Karpas-422 (cell line): Measurements from ENCODE around the gene CCDC88B. TPM values are rescaled to one million over a fixed set of nuclear protein-coding genes. Genes with fewer than 3 reads are reported as not detected.

Source experiments
- DNase-seq: peaks from one replicate; pipeline ENCODE4 v3.0.0-alpha.2; 2015
- H2AFZ ChIP-seq: fragments of 200-600 bp; sonication (generic); 2 replicates; pipeline ENCODE4 v1.6.1; 2014; ENCODE audit warnings: antibody characterized with exemption, low read length, mixed read lengths
- H3K27ac ChIP-seq: fragments of 200-600 bp; sonication (generic); 2 replicates; pipeline ENCODE4 v1.5.1; 2014; ENCODE audit warnings: mild to moderate bottlenecking, low read length, moderate library complexity
- H3K27me3 ChIP-seq: fragments of 200-600 bp; sonication (generic); 2 replicates; pipeline ENCODE4 v1.6.1; 2014; ENCODE audit warnings: low read length, mixed read lengths
- H3K36me3 ChIP-seq: fragments of 200-600 bp; sonication (generic); 2 replicates; pipeline ENCODE4 v1.6.1; 2014; ENCODE audit warnings: low read length, mixed read lengths; ENCODE audit not compliant: insufficient read depth
- H3K4me1 ChIP-seq: fragments of 200-600 bp; sonication (generic); 2 replicates; pipeline ENCODE4 v1.6.1; 2014; ENCODE audit warnings: mild to moderate bottlenecking, low read length, mixed read lengths
- H3K4me2 ChIP-seq: fragments of 200-600 bp; sonication (generic); 2 replicates; pipeline ENCODE4 v1.6.1; 2014; ENCODE audit warnings: low read length, low read depth, mild to moderate bottlenecking; ENCODE audit not compliant: poor library complexity, severe bottlenecking
- H3K4me3 ChIP-seq: fragments of 200-600 bp; sonication (generic); 2 replicates; pipeline ENCODE4 v1.5.1; 2014; ENCODE audit warnings: mild to moderate bottlenecking, antibody characterized with exemption, low read length, mixed read lengths
- H3K79me2 ChIP-seq: fragments of 200-600 bp; sonication (generic); 2 replicates; pipeline ENCODE4 v1.6.1; 2014; ENCODE audit warnings: mild to moderate bottlenecking, low read length, mixed read lengths
- H3K9ac ChIP-seq: fragments of 200-600 bp; sonication (generic); 2 replicates; pipeline ENCODE4 v1.6.0; 2014; ENCODE audit warnings: low read length
- H3K9me2 ChIP-seq: fragments of 200-600 bp; sonication (generic), shearing (Covaris generic); replicated peaks from 2 replicates; pipeline ENCODE4 v1.6.0; 2014; ENCODE audit warnings: mild to moderate bottlenecking, low read length, moderate library complexity; ENCODE audit not compliant: insufficient read depth
- H3K9me3 ChIP-seq: fragments of 300-700, 200-600 bp; sonication (generic); 2 replicates; pipeline ENCODE4 v1.6.1; 2014; ENCODE audit warnings: low read length, mixed read lengths
- H4K20me1 ChIP-seq: fragments of 200-600 bp; sonication (generic); 2 replicates; pipeline ENCODE4 v1.6.1; 2014; ENCODE audit warnings: mild to moderate bottlenecking, antibody characterized with exemption, low read length, low read depth; ENCODE audit not compliant: insufficient read depth
- total RNA-seq: library from RNA; depleted of rRNA; stranded (reverse); fragments of >200 nt; shearing (Covaris generic); gene quantifications from 2 replicates; pipeline ENCODE4 v1.2.3, GENCODE V29; 2014; ENCODE audit warnings: low replicate concordance

CCDC88B gene
- total RNA-seq, 1 experiment from 2014 or later: 34.9 TPM

DNA sequence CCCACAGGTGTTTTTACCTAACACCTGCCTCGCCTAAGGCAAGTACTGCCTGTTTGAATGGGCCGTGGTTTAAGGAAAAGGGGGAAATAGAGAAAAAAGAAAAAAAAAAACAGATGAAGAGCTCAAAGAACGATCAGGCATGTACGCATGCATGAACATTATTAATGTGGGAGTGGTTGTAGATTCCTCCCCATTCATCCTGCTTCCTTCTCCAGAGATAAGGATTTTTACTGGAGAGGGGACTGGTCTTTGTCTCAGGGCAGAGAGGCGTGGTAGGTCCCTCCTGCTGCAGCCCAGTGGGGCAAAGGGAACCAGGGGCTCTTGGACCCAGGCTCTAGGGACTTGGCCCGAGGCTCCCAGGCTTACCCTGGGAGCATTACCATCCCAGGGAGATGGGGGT is 42.0 kb downstream of the CCDC88B start:
- Histone ChIP-seq H3K36me3 (no peaks in the 10 kb centered on the region), H3K4me3 (no peak overlapping the region), H3K27ac (no peak overlapping the region), H4K20me1 (no peaks in the 10 kb centered on the region), H3K9me2 (no peaks in the 10 kb centered on the region), H3K9ac (no peak overlapping the region), H3K9me3 (no peaks in the 10 kb centered on the region), H3K79me2 (no peaks in the 10 kb centered on the region), H3K4me1 (no peaks in the 10 kb centered on the region; the same call in 1 of the 2 replicates), H3K4me2 (no peak overlapping the region), H3K27me3 (no peaks in the 10 kb centered on the region), H2AFZ (no peak overlapping the region)
- no peak for DNase-seq

DNA sequence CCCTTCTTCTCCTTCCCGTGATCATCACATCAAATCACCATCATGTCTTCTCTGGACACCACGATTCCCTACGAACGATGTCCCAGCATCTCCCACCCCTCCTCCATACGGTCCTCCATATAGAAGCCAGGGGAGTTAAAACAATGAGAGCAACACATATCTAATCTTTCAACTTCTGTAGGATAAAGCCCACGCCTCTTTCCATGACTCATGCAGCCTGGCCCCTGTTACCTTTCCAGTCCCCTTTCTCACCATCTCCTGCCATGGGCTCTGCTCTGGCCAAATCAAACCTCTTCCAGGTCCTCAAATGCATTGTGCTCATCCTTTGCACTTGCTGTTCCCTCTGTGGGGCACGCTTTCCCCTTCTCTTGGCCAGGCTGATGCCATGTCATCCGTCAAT is 42.6 kb downstream of the CCDC88B start:
- Histone ChIP-seq H3K36me3 (no peaks in the 10 kb centered on the region), H3K4me3 (no peak overlapping the region), H3K27me3 (no peaks in the 10 kb centered on the region), H3K79me2 (no peaks in the 10 kb centered on the region), H2AFZ (no peak overlapping the region), H3K9me2 (no peaks in the 10 kb centered on the region), H4K20me1 (no peaks in the 10 kb centered on the region), H3K9me3 (no peaks in the 10 kb centered on the region), H3K9ac (no peak overlapping the region), H3K27ac (no peak overlapping the region), H3K4me1 (no peaks in the 10 kb centered on the region; the same call in 1 of the 2 replicates), H3K4me2 (no peak overlapping the region)
- no peak for DNase-seq

- Histone ChIP-seq H3K9me3 (no peaks in the 10 kb centered on the region), H3K36me3 (no peaks in the 10 kb centered on the region), H3K27ac (no peak overlapping the region), H3K9ac (no peak overlapping the region), H4K20me1 (no peaks in the 10 kb centered on the region), H3K4me1 (no peaks in the 10 kb centered on the region; the same call in 1 of the 2 replicates), H2AFZ (no peak overlapping the region), H3K9me2 (no peaks in the 10 kb centered on the region), H3K4me3 (no peak overlapping the region), H3K79me2 (no peaks in the 10 kb centered on the region), H3K4me2 (no peak overlapping the region), H3K27me3 (no peaks in the 10 kb centered on the region)
- no peak for DNase-seq
Measured at GRCh38 chr11:64383580-64383979, 43.6 kb downstream of the CCDC88B start.

DNA sequence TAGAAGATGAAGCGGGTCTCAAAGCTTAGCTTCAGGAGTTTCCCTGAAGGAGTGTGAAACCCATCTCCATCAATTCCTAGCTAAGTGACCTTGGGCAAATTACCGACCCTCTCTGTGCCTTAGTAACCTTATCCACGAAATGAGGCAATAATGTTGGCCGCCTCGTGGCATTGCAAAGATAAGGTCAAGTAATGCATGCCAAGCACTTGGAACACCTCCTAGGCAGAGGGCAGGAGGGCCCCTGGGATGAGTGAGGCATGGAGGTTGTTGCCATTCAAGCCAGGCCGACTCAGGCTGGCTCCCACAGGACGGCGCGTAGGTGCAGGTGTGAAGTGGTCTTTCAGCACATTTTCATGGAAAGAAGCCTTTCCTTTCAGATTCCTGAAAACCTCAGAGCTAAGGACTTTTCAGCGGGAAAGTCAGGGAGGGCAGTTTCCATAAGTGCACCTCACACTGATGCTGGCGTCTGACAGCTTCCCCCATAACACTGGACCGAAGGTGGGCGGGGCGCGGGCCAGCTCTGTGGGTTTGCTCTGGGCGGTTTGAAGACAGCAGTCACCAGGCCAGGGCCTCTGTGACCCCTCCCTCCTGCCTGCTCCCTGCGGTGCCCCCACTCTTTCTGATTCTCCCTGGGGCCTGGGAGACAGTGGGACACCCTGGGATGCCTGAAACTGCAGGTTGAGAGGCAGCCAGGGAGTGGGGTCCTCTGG is 44.2 kb downstream of the CCDC88B start:
- DNase-seq: no peak
- H3K9me3 ChIP-seq: no peaks in the 10 kb centered on the region
- no peaks in the 10 kb centered on the region for H4K20me1 ChIP-seq
- H3K27ac ChIP-seq: no peak overlapping the region
- H3K4me3 ChIP-seq: no peak overlapping the region
- H3K9me2 ChIP-seq: no peaks in the 10 kb centered on the region
- no peak overlapping the region for H3K9ac ChIP-seq
- H3K79me2 ChIP-seq: no peaks in the 10 kb centered on the region
- no peak overlapping the region for H3K4me2 ChIP-seq
- H3K36me3 ChIP-seq: no peaks in the 10 kb centered on the region
- H3K27me3 ChIP-seq: no peaks in the 10 kb centered on the region
- no peaks in the 10 kb centered on the region; the same call in 1 of the 2 replicates for H3K4me1 ChIP-seq
- H2AFZ ChIP-seq: no peak overlapping the region

DNA sequence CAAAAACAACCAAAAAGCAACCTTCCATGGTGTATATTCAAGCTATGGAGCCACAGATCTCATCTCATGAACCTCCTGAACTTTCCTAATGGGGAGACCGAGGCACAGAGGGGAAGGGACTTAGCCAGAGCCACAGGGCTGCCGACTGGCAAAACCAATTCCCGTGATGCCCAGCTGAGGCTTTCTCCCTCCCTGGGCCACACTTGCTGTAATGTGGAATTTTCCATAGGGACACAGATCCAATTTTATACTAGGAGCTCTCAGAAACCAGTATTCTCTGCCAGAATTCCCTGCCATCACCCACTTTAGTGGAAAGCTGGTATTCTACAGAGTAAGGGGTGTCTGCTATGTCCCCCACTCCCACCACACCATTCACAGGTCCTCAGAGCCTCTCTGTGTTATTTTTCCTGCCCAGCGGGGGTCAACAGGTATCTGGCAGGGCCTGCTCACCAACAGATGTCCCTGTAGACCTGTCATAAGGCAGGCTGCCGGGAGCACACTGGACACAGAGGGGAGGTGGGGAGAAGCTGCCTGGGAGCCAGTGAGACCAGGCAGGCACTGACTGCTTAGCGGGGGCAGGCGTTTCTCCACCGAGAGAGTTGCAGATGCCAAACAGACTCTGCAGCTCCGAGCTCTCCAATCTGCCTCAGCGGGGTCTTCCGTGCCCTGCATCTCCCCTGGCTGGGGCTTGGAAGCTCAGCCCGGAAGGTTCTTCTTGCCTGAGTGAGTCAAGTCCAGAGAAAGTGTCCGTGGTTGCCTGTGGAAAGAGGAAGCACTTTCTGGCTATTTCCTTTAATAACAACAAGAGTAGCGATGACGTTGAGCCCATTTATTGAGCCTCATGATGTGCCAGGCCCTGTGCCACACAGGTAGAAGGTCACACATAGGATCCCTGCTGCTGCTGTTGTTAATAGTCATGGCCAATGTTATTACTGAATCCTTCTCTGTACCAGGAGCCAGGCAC is 45.3 kb downstream of the CCDC88B start:
- Histone ChIP-seq H4K20me1 (no peaks in the 10 kb centered on the region), H3K79me2 (no peaks in the 10 kb centered on the region), H3K9ac (no peak overlapping the region), H3K9me3 (no peaks in the 10 kb centered on the region), H3K27me3 (no peaks in the 10 kb centered on the region), H3K36me3 (no peaks in the 10 kb centered on the region), H3K4me3 (no peak overlapping the region), H3K27ac (no peak overlapping the region), H3K4me1 (no peaks in the 10 kb centered on the region; the same call in 1 of the 2 replicates), H3K4me2 (no peak overlapping the region), H3K9me2 (no peaks in the 10 kb centered on the region), H2AFZ (no peak overlapping the region)
- DNase-seq: no peak

DNA sequence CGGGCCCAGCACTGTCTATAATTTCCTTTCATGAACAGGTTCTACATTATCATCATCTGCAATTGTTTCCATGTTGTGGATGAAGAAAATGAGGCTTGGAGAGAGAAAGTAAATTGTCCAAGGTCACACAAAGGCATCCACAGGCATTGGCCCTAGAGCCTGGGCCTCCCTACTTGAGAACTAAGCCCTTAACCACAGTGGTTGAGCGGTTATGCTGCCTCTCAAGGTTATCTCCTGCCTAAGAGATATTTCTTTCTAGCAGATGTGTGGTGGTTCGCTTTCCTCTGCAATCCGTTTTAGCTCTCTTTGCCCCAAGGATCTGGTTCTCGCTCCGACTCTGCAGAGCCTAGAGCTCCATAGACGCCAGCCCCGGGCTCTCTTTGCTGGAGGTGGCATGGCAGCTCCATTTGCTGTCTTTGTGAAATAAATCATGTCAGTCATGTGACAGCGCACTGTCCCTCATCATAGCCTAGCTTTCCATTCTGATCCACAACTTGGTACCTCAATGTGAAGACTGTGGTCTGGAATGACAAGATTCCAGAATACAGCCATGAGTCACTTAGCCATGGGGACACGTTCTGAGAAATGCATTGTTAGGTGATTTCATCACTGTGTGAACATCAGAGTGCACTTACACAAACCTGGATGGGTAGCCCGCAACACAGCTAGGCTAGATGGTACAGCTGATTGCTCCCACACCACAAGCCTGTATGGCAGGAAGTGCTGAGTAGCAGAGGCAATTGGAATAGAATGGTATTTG is 46.1 kb downstream of the CCDC88B start:
- Histone ChIP-seq H2AFZ (no peak overlapping the region), H3K4me1 (no peaks in the 10 kb centered on the region; the same call in 1 of the 2 replicates), H3K36me3 (no peaks in the 10 kb centered on the region), H3K27me3 (no peaks in the 10 kb centered on the region), H3K79me2 (no peaks in the 10 kb centered on the region), H3K9ac (no peak overlapping the region), H3K9me3 (no peaks in the 10 kb centered on the region), H3K27ac (no peak overlapping the region), H3K4me3 (no peak overlapping the region), H4K20me1 (no peaks in the 10 kb centered on the region), H3K4me2 (no peak overlapping the region), H3K9me2 (no peaks in the 10 kb centered on the region)
- DNase-seq: no peak

DNA sequence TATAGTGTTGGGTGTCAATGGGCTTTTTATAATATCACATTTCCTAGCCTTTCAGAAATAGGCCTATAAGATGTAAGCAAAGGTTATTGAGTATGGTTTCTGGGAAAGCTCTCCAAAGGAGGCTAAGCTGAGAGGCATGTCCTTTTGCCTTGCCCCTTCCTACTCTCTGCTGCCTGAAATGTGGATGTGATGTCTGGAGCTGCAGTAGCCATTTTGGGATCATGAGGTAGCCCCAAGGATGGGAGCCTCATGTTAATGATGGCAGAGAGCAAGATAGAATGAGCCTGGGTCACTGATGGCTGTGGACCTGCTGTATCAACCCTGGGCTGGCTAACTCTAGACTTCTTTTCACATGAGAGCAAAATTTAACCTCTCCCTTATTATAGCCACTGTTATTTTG is 47.9 kb downstream of the CCDC88B start:
- H3K79me2 ChIP-seq: no peaks in the 10 kb centered on the region
- H4K20me1 ChIP-seq: no peaks in the 10 kb centered on the region
- H3K27ac ChIP-seq: no peak overlapping the region
- no peaks in the 10 kb centered on the region for H3K27me3 ChIP-seq
- no peak overlapping the region for H3K4me3 ChIP-seq
- no peak overlapping the region for H3K9ac ChIP-seq
- H3K9me2 ChIP-seq: no peaks in the 10 kb centered on the region
- no peak for DNase-seq
- no peaks in the 10 kb centered on the region for H3K36me3 ChIP-seq
- H2AFZ ChIP-seq: no peak overlapping the region
- no peaks in the 10 kb centered on the region; the same call in 1 of the 2 replicates for H3K4me1 ChIP-seq
- H3K9me3 ChIP-seq: no peaks in the 10 kb centered on the region
- no peak overlapping the region for H3K4me2 ChIP-seq

DNA sequence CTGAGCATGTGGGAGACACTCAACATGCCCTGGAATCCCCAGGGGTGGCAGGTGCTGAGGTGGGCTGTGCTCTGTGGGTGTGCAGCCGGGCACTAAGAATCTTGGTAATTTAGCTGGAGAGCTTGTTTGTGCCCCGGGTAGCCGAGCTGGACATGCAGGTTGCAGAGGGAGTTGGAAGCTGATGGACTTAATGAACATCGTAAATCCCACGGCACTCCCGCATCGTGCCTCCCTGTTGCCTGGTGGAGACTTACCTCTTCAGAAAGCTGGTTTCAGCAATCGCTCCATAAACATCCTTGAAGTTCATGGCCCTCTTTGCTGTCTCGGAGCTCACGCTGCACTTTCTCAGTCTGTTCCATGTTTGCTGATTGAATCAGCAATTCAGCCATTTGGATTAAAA is 48.9 kb downstream of the CCDC88B start:
- H4K20me1 ChIP-seq: no peaks in the 10 kb centered on the region
- no peak overlapping the region for H3K9ac ChIP-seq
- no peaks in the 10 kb centered on the region for H3K27me3 ChIP-seq
- DNase-seq: no peak
- H3K9me3 ChIP-seq: no peaks in the 10 kb centered on the region
- no peaks in the 10 kb centered on the region for H3K36me3 ChIP-seq
- H3K4me3 ChIP-seq: no peak overlapping the region
- H3K9me2 ChIP-seq: no peaks in the 10 kb centered on the region
- H3K79me2 ChIP-seq: no peaks in the 10 kb centered on the region
- H3K4me2 ChIP-seq: no peak overlapping the region
- H3K4me1 ChIP-seq: no peaks in the 10 kb centered on the region; the same call in 1 of the 2 replicates
- no peak overlapping the region for H2AFZ ChIP-seq
- no peak overlapping the region for H3K27ac ChIP-seq
